Measurements from ENCODE around the gene FOXF2. TPM values are rescaled to one million over a fixed set of nuclear protein-coding genes. Genes with fewer than 3 reads are reported as not detected.

The FOXF2 gene
- total RNA-seq, 4 donors from 2014 or later: 0.34 to 12.4 (median 4.0) TPM

- no peak for TF ChIP-seq CTCF (IDR thresholded peaks at IDR 0.05)
- no peak for TF ChIP-seq POLR2A (IDR thresholded peaks at IDR 0.05)
- Histone ChIP-seq H3K4me1 (peaks cover 19 to 76% (median 20%) of the 10 kb centered on the region in 3 donors), H3K4me3 (peak overlapping the region; percentile 42 to 75 (median 54)), H3K27ac (peak overlapping the region; percentile 76 to 95 (median 86)), H3K36me3 (no peaks in the 10 kb centered on the region), H3K27me3 (peaks cover 10 to 100% (median 24%) of the 10 kb centered on the region in 4 donors), H3K9me3 (no peaks in the 10 kb centered on the region)
- intact Hi-C loops (cut with DNase I): loop anchor here (10.0 kb wide), 1 partner anchor 664 kb away; no protein-coding TSS in a partner anchor
- DNase-seq: no peak
- 5 to 8% methylated on average over 12 to 26 of the region's 36 CpGs for WGBS, 2 donors
Observed at GRCh38 chr6:1388630-1389368, 577 bp upstream of the FOXF2 start.

- Histone ChIP-seq H3K4me1 (peaks cover 16 to 69% (median 19%) of the 10 kb centered on the region in 3 donors), H3K36me3 (no peaks in the 10 kb centered on the region), H3K27me3 (peaks cover 9 to 100% (median 14%) of the 10 kb centered on the region in 4 donors), H3K9me3 (no peaks in the 10 kb centered on the region), H3K4me3 (peak overlapping the region; percentile 42 to 75 (median 54)), H3K27ac (peak overlapping the region; percentile 76 to 95 (median 88))
- DNase-seq: no peak
- WGBS, 2 donors: no CpG with 5 or more reads among the region's 106 CpGs
- TF ChIP-seq CTCF (IDR thresholded peaks at IDR 0.05) (no peak), POLR2A (IDR thresholded peaks at IDR 0.05) (no peak)
- intact Hi-C loops (cut with DNase I): no loop called here
Observed at GRCh38 chr6:1390133-1390945, 963 bp downstream of the FOXF2 start.

GRCh38 chr6:1390946-1391799 lies 1.8 kb downstream of the FOXF2 start:
- H3K4me1 ChIP-seq: peaks cover 16 to 71% (median 22%) of the 10 kb centered on the region in 3 donors
- no peaks in the 10 kb centered on the region for H3K36me3 ChIP-seq
- no peaks in the 10 kb centered on the region for H3K9me3 ChIP-seq
- WGBS, 2 donors: 24 to 27% methylated on average over 5 to 8 of the region's 30 CpGs
- H3K27me3 ChIP-seq: peaks cover 9 to 100% (median 14%) of the 10 kb centered on the region in 4 donors
- TF ChIP-seq CTCF (IDR thresholded peaks at IDR 0.05): no peak
- no peak for TF ChIP-seq POLR2A (IDR thresholded peaks at IDR 0.05)
- peak overlapping the region; percentile 42 to 75 (median 54) for H3K4me3 ChIP-seq
- H3K27ac ChIP-seq: peak overlapping the region; percentile 76 to 95 (median 88)
- no peak for DNase-seq
- intact Hi-C loops (cut with DNase I): no loop called here

- no peaks in the 10 kb centered on the region for H3K36me3 ChIP-seq
- peaks cover 9 to 100% (median 14%) of the 10 kb centered on the region in 4 donors for H3K27me3 ChIP-seq
- H3K4me1 ChIP-seq: peaks cover 16 to 74% (median 22%) of the 10 kb centered on the region in 3 donors
- WGBS, 2 donors: 39 to 63% methylated on average over 10 to 11 of the region's 11 CpGs
- intact Hi-C loops (cut with DNase I): no loop called here
- no peak for DNase-seq
- TF ChIP-seq POLR2A (IDR thresholded peaks at IDR 0.05) (no peak), CTCF (IDR thresholded peaks at IDR 0.05) (no peak)
- H3K4me3 ChIP-seq: peak overlapping the region; percentile 42 to 75 (median 54)
- no peaks in the 10 kb centered on the region for H3K9me3 ChIP-seq
- H3K27ac ChIP-seq: peak overlapping the region; percentile 76 to 95 (median 88)
Observed at GRCh38 chr6:1391800-1392309, 2.5 kb downstream of the FOXF2 start.

All from esophagus squamous epithelium (tissue), 5 donors.